ENCODE measurements around the gene RALY.

The RALY gene

GRCh38 chr20:34037767-34038166 is 44.1 kb downstream of the RALY start:
- no peak overlapping the region for H3K27ac ChIP-seq
- TF ChIP-seq ZFX (IDR thresholded peaks at IDR 0.05) (no peak), CTCF (conservative IDR thresholded peaks at IDR 0.05) (no peak)

GRCh38 chr20:34040300-34040995 is 46.7 kb downstream of the RALY start:
- TF ChIP-seq ZFX (IDR thresholded peaks at IDR 0.05) (no peak), CTCF (conservative IDR thresholded peaks at IDR 0.05) (no peak)
- no peak overlapping the region for H3K27ac ChIP-seq

- H3K27ac ChIP-seq, result no peak overlapping the region
- no peak for TF ChIP-seq CTCF (conservative IDR thresholded peaks at IDR 0.05)
- no peak for TF ChIP-seq ZFX (IDR thresholded peaks at IDR 0.05)
These were observed 47.5 kb downstream of the RALY start for GRCh38 chr20:34041226-34041625.

GRCh38 chr20:34042262-34042661 is 48.6 kb downstream of the RALY start:
- no peak overlapping the region for H3K27ac ChIP-seq
- TF ChIP-seq CTCF (conservative IDR thresholded peaks at IDR 0.05) (no peak), ZFX (IDR thresholded peaks at IDR 0.05) (no peak)

- H3K27ac ChIP-seq, result no peak overlapping the region
- no peak for TF ChIP-seq ZFX (IDR thresholded peaks at IDR 0.05)
- no peak for TF ChIP-seq CTCF (conservative IDR thresholded peaks at IDR 0.05)
These were observed 49.3 kb downstream of the RALY start for GRCh38 chr20:34043025-34043424.

GRCh38 chr20:34045294-34045693 is 51.6 kb downstream of the RALY start:
- TF ChIP-seq CTCF (conservative IDR thresholded peaks at IDR 0.05) (no peak), ZFX (IDR thresholded peaks at IDR 0.05) (no peak)
- H3K27ac ChIP-seq, result no peak overlapping the region

- H3K27ac ChIP-seq, result no peak overlapping the region
- TF ChIP-seq ZFX (IDR thresholded peaks at IDR 0.05), result no peak
- TF ChIP-seq CTCF (conservative IDR thresholded peaks at IDR 0.05), result no peak
These were observed 52.4 kb downstream of the RALY start for GRCh38 chr20:34045930-34046725.

Measured in C4-2B (cell line).